GM12892 (cell line): ENCODE measurements around the gene HCLS1.

Source experiments
- POLR2A ChIP-seq: IDR thresholded peaks from 2 replicates; pipeline ENCODE4 v1.6.1; 2011; ENCODE audit warnings: low read depth, low read length, control low read depth
- POLR2AphosphoS5 ChIP-seq: IDR thresholded peaks from 2 replicates; pipeline ENCODE4 v1.6.1; 2011; ENCODE audit warnings: low read depth, low read length, control low read depth

GRCh38 chr3:121604759-121605158 lies 55.9 kb downstream of the HCLS1 start:
- no peak for TF ChIP-seq POLR2A
- TF ChIP-seq POLR2AphosphoS5, result no peak
